ENCODE data around the gene TOPAZ1.

Gene TOPAZ1

DNA sequence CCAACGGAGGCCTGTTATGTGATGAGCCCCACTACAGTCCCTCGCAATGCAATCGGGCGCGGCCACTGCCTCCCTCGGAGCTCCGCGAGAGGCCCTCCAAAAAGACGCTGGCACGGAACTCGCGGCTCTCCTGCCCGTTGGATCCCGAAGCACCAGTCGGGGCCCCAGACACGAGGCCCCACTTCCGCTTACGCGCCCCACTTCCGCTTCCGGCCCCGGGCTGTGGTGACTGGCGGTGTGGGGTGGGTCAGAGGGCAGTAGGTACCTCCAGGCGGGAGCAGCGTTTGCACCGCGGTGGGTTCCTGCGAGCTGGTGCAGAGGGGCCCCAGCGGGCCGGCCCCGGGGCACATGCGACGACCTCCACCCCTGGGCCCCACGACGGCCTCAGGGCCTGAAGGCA is at the start of gene TOPAZ1:
Gene TOPAZ1, plus strand, starts transcription at position 181 of the 400 bp plus-strand sequence. Its CDS starts 168 bp downstream, at position 349.
- no peak for DNase-seq

DNA sequence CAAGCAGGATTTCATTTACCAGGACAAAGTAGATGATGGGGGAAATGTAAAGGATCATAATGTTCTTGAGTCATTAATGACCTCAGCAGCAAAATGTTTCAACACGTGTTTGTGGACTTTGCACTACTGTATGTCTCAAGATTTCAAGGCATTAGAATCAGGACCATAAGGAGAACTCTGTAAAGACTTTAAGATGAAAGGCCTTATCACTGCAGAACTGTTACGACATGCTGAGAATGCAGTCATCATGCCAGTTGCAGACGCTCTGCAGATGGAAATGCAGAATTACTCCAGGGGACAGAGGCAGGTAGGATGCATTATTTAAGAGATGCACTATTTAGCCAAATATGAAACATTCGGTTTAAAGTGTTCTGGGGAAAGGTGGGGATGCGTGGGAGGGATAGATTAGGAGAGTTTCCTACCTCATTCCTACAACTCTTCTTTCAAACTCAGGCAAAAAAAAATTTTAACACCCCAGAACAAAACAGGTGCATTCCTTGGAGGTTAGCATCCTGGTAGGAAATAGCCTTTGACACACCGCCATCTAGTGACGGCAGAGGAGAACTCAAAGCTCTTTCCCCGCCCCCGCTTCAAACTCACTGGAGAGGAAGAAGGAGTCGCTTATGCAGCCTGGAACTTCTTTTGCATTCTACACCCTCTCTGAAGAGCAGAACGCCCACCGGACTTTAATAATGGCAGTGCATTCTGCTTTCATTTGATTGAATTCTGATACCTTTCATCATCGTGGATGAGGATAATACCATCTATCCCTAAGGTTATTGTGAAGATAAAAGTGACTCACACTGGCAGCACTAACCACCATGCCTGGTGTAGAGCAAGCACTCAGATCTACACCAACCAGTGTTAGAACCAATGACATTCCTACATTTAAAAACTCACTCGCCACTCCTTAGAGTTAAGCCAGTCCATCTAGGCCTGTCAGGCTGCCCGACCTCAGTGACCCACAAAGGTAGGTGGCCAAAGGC is 43.1 kb upstream of the TOPAZ1 start:
- peak; percentile 70 for DNase-seq

DNA sequence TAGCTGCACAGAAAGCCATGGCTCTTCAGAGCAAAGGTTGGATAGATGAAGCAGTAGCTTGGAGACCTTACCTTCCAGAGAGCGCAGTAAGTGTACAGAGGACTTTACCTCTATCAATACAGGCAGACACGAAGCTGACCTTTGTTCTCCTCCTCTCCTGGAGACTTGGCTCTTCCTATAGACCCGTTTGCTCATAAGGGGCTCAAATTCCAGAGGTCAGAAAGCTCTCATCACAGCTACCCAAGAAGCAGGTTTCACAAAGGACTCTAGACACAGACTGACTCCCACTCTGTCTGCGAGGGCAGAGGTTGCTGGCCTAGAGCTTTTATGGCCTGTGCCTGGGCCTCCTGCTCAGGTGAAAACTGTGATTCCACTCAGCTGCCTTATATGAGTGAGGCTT is 35.4 kb upstream of the TOPAZ1 start:
- DNase-seq: no peak

DNA sequence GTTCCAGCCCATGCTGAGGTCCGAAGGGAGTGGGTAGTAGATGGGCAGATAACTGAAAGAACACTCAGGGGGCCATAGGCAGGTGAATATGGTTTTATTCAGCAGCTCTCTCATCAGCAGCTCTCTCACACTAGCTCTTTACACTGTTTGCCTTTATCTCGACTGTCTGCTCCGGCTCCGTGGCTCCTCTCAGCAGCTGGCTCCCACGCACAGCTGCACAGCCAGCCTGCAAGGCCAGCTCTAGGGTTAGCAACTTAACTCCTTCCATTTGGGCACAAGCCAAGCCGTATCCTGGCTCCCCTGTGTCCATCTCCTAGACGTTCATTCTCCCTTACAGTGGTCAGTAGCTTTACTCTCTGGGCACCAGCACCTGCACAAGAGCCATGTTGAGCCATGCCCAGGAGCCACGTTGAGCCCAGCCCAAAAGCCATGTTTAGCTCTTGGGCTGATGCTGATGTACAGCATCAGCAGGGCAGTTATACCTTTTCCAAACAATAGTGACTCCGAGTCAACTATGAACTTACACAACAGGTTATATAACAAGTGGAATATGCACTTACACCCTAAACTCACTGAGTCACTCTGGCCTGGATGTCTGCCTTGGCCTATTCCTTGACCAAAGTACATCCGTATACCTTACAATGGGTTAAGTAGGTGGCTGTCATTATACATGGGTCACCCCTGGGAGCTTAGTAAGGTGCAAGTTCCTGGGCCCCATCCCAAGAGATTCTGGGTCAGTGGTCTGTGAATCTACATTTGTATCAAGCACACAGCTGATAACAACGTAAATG is 34.6 kb upstream of the TOPAZ1 start:
- DNase-seq: no peak

DNA sequence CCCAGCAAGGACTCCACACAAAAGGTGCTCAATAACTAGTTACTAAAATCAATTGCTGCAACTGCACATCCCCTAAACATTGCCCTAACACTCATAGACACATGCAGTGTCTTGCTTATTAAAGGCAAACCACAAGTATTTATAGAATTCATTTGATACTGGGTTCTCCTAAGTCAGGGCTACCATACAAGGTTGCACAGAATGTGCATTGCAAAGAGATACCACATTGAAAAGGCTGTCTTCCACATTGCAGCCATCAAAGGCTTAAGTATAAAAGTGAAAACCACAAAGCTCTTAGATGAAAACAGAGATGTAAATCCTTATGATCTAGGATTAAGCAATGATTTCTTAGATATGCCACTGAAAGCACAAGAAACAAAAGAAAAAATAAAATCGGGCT is 33.6 kb upstream of the TOPAZ1 start:
- peak; percentile 59 for DNase-seq

DNA sequence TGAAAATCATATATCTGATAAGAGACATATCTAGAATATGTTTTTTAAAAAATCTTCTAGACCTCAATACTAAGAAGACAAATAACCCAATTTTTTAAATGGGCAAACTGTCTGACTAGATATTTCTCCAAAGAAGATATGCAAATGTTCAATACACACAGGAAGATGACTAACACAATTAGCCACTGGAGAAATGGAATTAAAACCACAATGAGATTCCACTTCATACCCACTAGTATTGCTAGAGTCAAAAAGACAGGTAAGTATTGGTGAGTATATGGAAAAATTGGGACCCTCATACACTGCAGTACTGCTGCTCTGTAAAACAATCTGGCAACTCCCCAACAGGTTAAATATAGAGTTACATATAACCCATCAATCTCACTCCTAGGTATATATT is 33.1 kb upstream of the TOPAZ1 start:
- DNase-seq: peak; percentile 29

DNA sequence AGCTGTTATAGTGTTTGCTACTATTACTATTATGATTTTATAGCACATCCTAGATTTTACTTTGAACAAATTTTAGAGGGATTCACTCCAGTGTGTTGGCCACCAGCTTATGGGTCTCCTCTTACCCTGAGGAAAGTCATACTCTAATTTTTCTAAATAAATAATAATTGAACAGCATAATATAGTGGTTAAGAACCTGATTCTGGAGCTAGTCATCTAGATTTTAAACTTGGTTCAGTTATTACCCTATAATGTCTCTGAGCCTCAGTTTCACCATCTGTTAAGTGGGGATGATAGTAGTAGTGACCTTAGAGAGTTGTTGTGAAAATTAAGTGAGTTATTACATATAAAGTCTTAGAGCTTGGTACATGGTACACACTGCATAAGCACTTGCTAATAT is 30.7 kb upstream of the TOPAZ1 start:
- DNase-seq: no peak

DNA sequence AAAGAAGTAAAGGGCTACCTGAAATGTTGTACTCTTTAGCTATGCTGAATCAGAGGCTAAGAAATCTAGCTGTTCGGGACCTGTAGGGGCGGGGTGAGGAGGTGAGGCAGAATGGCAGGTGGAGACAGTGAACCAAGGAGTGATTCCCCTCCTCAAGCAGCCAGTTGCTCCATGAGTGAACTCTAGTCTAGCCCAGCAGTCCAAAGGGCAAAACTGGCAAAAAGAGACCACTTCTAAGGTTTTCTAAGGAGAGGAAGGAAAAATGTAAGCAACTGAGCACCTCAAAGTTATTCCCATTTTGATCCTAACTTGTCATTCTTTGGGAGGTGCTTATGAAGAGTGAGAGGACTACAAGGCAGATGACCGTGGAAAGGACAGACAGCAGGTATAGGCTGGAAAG is 19.3 kb upstream of the TOPAZ1 start:
- DNase-seq: no peak

DNA sequence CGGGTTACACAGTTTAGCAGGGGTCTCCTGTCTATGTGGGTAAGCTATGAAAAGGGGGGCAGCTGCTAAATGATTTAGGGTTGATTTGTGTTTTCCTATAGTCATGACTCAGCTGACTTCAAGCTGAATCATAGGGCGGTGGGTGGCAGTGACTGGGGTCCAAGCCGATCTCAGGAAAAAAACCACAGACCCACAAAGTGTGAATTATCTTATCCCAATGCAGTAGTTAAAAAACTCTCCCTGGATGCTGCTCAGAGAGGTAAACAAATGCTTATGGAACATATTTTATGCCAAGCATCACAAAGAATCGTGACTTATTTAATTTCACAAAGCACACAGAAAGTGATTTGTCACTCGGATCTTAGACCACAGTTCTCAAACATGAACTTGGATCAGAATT is 18.4 kb upstream of the TOPAZ1 start:
- peak; percentile 23 for DNase-seq

DNA sequence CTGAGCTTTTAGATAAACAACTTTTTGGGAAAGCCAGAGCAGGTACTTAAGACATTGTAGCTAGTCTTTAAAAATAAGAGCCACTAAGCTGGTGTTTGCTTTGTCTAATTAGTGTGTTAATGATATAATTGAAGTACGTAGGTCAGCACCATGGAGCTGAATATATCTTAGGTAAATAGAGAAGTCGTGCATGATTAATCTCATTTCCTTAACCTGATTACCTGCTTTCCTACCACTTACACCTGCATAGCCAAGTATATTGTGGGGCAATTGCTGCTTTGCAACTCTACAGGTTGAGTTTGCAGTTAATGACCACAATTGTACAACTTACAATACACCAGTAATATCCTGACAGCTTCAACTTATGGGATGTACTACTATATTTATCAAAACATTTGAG is 17.6 kb upstream of the TOPAZ1 start:
- no peak for DNase-seq

DNA sequence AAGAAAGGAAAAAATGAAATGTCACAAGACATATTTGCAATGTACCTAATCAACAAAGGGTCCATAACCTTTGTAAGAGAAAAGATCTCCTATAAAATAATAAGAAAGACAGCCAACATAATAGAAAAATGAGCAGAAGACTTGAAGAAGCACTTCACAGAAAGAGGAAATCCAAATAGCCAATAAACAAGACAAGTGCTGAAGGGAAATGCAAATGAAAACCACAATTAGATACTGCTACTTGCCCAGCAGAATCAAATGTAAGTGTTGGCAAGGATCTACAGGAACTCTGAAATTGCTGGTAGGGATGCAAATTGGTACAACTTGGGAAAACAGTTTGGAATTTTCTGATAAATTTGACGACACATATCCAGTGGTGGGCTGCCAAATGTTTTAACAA is 15.1 kb upstream of the TOPAZ1 start:
- no peak for DNase-seq

DNA sequence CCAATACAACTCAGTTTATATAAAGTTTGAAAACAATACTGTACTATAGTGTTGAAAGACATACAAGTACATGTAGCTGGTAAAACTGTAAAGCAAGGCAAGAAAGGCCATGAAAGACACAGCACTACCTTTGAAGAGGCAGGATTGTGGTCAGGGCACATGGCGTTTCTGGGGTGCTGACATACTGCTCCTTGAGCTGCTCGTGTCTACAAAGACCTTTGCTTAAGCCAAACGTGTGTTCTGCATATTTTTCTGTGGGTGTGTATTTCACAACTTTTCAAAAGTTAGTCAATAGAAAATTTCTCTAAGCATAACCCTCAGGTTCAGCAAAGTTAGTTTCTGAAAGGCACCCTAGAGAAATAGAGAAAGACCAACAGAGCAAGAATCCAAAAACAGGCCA is 14.1 kb upstream of the TOPAZ1 start:
- no peak for DNase-seq

DNA sequence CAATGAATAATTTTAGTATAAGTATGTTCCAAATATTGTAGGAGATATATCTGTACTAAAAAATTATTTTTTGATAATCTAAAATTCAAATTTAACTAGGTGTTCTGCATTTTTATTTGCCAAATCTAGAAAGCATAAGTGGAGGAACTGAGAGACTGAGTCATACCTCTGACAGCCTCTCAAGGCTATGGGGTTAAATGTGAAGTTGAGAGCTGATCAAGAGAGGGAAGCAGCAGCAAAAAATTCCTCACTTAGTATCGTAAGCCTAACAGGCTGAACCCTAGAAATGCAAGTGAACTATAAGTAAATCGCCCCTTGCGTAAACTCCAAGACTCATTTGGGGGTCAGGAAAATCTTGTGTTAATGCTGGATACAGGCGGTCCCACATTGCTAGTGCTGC is 12.8 kb upstream of the TOPAZ1 start:
- DNase-seq: no peak

DNA sequence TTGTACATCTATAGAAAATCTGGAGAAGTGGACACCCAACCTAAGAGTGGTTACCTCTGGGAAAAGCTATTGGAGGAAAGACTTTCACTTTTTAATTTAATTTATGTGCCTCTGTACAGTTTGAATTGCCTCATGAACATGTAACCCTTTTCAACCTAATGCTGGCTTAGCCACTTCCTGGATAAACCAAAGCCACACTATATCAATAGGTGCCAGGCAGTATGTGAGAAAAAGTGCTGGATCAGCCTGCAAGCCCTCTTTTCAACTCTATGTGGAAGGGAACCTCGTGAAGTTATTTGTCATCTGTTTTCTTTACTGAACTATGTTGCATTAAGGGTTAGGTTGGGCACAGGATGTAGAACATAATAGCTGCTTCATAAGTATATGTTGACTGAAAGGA is 9.3 kb upstream of the TOPAZ1 start:
- no peak for DNase-seq

DNA sequence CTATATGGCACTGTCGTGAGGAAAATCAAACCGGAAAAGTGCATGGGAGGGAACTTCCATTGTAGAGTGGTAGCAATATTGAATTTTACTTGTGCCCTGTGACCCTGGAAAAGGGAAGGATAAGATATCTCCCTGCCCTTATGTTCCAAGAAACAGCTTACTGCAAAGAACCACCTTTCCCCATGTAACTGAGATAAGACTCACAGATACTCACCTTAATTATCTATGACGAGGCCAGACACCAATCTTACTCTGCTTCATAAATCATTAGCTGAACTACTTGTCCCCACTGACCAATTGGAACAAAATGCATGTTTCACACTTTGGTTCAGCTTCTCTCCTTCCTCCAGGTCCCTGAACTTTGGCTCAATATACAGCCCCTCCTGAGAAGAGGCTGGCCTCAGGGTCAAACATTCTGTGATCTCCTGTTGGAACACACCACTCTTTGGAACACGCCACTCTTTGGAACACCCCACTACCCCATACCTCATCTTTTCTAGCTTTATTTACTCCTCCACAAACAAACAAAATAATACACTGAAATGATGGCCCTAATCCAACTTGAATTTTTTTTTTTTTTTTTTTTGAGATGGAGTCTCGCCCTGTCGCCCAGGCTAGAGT is 6.9 kb upstream of the TOPAZ1 start:
- DNase-seq: no peak

DNA sequence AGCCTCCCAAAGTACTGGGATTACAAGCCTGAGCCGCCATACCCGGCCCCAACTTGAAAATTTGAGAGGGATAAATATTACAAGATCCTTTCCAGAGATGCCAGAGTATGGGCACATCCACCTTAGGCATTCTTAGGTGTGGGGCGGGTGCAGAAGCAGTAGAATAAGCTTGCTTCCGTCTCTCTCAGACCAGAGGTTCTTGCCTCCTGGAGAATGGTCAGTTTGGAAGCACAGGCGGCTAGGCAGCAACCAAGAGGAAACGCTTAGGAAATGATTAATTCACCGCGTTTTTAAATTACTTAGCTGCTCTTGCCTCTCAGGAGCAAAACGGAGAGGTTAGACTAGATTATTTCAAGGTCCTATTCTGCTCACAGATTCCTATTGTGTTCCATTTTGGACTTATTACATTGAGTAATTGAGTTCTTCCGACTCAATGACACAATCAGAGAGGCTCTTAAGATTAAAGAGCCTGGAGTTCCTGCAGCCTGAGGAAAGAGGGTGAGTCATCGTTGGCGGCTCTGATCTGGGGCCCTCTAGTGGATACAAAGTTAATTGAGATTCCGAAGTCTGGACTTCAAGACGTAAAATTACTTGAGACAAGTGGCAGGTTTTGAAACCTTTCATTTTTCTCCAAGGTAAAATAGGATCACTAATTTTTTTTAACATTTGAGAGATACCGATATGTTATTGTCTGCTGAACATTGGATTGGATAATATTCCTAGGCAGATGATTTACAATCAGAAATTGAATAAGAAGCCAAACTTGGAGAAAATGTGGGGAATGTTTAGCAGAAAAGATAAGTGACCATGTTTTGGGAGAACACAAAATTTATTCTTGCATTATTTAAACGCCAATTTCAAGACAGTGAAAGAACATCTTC is 5.8 kb upstream of the TOPAZ1 start:
- peak; percentile 87 for DNase-seq

DNA sequence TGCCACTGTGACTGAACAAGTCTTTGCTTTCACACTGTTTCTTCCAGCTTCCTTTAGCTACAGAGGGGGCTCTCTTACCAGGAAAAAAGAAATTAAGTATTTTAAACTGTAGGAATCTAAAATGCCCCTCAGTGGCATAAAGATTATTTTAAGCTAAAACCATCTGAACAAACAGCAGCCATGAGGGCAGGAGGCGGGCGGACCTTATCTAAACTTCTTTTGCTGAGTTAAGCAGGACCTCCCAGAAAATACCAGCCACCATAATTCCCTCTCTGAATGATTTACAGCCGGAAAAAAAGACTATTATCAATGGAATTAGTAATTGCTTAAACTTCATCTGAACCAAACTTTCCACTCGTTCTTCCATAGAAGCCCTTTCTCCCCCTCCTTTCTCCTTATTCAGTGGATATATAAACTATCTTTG is 5.2 kb upstream of the TOPAZ1 start:
- DNase-seq: no peak

DNA sequence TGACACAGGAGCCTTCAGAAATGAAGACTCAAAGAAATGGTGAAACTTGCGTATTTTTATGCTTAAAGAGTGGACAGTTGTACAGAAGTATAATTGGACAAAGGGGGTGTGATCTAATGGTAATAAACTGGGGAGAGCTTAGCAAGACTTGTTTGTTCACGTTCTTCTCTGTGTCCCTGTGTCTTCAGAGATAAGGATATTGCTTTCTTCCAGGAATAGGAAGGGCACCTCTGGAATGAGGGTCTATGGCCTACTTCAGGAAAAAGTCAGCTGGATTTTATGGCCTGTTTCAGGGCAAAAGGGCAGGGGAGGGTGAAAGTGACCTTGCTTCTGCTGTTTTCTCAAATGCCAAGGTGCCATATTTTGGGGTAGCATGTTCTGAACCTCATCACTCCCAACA is 4.5 kb upstream of the TOPAZ1 start:
- no peak for DNase-seq

DNA sequence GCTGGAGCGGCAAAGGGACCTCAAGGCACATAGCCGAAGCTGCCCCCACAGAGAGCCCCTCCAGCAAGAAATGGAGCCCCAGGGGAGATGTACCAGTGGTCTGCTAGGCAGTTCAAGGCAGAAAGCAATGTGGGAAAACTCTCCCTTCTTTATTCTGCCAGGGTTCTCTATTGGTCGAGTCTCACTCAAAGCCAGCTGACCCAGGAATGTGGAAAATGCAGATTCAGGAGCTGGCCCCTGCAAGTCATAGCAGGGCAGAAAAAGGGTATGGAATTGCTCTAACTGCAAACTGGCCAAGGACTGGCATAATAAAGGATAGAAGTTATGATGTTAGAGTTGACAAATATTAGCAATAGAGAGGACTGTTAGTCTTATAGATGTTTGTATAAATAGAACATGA is 4.0 kb upstream of the TOPAZ1 start:
- DNase-seq: no peak

DNA sequence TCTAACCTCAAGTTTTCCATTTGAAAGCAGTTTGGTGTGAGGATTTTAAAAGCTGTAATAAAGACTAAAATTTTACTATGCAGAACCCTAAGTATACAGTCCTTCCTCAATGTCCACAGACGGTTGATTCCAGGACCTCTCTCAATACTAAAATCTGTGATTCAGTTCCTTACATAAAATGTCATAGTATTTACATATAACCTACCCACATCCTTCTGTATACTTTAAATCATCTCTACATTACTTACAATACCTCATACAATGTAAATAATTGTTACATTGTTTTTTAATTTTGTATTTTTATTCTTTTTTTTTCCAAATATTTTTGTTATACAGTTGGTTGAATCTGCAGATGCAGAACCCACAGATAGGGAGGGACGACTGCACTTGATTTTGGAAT is 2.8 kb upstream of the TOPAZ1 start:
- no peak for DNase-seq

DNA sequence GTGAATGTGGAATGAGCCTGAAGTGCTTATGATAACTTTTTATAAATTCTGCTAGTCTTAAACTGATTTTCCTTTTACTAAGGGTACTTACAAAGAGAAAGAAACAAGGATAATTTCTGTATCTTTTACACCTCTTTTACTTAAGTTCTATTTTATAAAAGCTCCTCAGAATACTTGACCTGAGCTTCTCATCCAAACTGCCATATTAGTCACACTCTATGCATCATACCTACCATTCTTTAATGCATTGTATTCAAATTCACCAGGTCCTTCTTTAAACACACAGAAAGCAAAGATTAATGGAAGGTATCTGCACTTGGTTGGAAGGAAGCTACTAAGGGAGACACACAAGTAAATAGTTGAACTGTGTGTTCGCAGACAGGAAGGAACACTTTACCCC is 1.6 kb upstream of the TOPAZ1 start:
- no peak for DNase-seq

DNA sequence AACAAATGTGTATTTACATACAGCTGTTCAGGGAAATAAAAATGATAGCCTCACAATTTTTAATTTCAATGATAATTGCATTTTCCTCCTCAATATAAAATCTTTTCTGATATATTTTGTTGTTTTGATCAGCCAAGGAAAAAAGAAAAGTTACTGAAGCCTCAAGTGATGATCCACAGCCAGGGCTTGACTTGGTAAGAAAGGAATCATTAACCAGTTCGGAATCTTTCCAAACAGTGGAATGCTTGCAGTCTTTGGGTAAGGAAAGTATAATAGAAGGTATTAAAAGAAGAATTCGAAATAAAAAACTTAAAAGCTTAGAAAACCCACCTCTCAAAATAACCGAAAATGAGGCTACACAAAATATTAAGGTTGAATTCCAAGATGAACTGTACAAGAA is 1.0 kb downstream of the TOPAZ1 start:
- no peak for DNase-seq

DNA sequence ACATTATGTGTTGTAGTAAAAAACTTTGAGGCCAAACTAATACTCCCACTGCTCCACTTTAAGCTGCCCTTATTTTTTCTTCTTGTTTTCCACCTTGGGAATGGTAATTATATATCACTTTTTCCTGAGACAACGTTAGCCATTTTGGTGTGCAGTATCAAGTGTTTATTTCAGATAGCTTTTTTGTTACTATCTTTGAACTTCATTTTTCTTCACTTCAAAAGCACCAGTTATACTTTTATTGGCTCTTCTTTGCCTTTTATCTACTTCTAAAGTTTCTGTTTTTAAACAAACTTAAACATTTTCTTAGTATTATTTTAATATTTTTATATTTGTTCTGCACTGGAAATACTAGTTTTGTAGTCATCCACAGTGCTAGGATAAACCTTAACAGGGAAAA is 6.5 kb downstream of the TOPAZ1 start:
- DNase-seq: no peak
